Measurements from ENCODE around the gene ZNF365. TPM values are rescaled to one million over a fixed set of nuclear protein-coding genes. Genes with fewer than 3 reads are reported as not detected.
"Not testable (repeated sequence)": the region's sequence is repeated elsewhere in the genome, so short reads cannot be mapped to it uniquely, and the experiment has no call there.

ZNF365 gene
- total RNA-seq, 1 donor from 2014 or later = 8.9 TPM

DNA sequence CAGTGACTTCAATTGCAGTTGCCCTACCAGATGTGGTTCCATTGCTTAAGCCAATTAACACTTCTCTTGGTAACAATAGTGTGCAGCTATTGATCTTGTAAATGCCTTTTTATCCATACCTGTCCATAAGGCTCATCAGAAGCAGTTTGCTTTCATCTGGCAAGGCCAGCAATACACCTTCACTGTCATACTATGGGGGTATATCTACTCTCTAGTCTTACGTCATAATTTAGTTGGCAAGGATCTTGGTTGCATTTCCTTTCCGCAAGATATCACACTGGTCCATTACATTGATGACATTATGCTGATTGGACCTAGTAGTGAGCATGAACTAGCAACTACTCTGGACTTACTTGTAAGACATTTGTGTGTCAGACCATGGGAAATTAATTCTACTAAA is 17.7 kb upstream of the ZNF365 start:
- no peak overlapping the region for H3K27ac Mint-ChIP-seq (ENCODE audit: unreplicated experiment)
- Histone ChIP-seq H3K27me3 (ENCODE audit: insufficient read depth, low read length) (no peaks in the 10 kb centered on the region), H3K27ac (ENCODE audit: low read depth, low read length) (no peak overlapping the region), H4K20me1 (ENCODE audit: insufficient read depth, low read length) (no peaks in the 10 kb centered on the region), H3K4me3 (ENCODE audit: insufficient read depth, low read depth, low read length) (no peak overlapping the region), H3K4me1 (ENCODE audit: insufficient read depth, low read length) (no peaks in the 10 kb centered on the region), H2AFZ (ENCODE audit: low read depth, low read length) (no peak overlapping the region), H3K36me3 (ENCODE audit: insufficient read depth, low read length) (no peaks in the 10 kb centered on the region), H3K9me3 (ENCODE audit: insufficient read depth, low read depth, low read length) (no peaks in the 10 kb centered on the region), H3K9ac (ENCODE audit: low read length) (no peak overlapping the region), H3K4me2 (ENCODE audit: low read length) (no peak overlapping the region), H3K79me2 (ENCODE audit: insufficient read depth, low read length) (no peaks in the 10 kb centered on the region)
- no peak overlapping the region for H3K4me3 Mint-ChIP-seq (ENCODE audit: unreplicated experiment)
- TF ChIP-seq EZH2 (IDR thresholded peaks at IDR 0.05; ENCODE audit: insufficient read depth, low read length) = no peak
- TF ChIP-seq, protein P1, sequence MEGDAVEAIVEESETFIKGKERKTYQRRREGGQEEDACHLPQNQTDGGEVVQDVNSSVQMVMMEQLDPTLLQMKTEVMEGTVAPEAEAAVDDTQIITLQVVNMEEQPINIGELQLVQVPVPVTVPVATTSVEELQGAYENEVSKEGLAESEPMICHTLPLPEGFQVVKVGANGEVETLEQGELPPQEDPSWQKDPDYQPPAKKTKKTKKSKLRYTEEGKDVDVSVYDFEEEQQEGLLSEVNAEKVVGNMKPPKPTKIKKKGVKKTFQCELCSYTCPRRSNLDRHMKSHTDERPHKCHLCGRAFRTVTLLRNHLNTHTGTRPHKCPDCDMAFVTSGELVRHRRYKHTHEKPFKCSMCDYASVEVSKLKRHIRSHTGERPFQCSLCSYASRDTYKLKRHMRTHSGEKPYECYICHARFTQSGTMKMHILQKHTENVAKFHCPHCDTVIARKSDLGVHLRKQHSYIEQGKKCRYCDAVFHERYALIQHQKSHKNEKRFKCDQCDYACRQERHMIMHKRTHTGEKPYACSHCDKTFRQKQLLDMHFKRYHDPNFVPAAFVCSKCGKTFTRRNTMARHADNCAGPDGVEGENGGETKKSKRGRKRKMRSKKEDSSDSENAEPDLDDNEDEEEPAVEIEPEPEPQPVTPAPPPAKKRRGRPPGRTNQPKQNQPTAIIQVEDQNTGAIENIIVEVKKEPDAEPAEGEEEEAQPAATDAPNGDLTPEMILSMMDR (IDR thresholded peaks at IDR 0.05; ENCODE audit: insufficient read depth, low read depth, low read length) = no peak
- FAIRE-seq (no peak), DNase-seq (ENCODE audit: low read depth) (no peak)
- no peaks in the 10 kb centered on the region for H3K27me3 Mint-ChIP-seq (ENCODE audit: low read depth, unreplicated experiment)
- peaks cover 11% of the 10 kb centered on the region for H3K9me3 Mint-ChIP-seq (ENCODE audit: unreplicated experiment)
- H3K36me3 Mint-ChIP-seq (ENCODE audit: low read depth, unreplicated experiment) = peaks cover 3% of the 10 kb centered on the region
- H3K4me1 Mint-ChIP-seq (ENCODE audit: low read depth, unreplicated experiment) = peaks cover 4% of the 10 kb centered on the region

DNA sequence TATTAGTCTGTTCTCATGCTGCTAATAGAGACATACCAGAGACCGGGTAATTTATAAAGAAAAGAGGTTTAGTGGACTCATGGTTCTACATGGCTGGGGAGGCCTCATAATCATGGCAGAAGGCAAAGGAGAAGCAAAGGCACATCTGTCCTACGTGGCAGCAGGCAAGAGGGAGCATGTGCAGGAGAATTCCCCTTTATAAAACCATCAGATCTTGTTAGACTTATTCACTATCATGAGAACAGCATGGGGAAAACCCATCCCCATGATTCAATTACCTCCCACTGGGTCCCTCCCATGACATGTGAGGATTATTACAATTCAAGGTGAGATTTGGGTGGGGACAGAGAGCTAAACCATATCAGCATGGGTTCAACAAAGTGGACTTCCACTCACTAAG is 16.0 kb upstream of the ZNF365 start:
- H3K9ac ChIP-seq (ENCODE audit: low read length); H3K27me3 ChIP-seq (ENCODE audit: insufficient read depth, low read length); H3K36me3 Mint-ChIP-seq (ENCODE audit: low read depth, unreplicated experiment); H3K4me3 Mint-ChIP-seq (ENCODE audit: unreplicated experiment); H3K27ac Mint-ChIP-seq (ENCODE audit: unreplicated experiment); H3K27me3 Mint-ChIP-seq (ENCODE audit: low read depth, unreplicated experiment); FAIRE-seq; H3K9me3 ChIP-seq (ENCODE audit: insufficient read depth, low read depth, low read length); H2AFZ ChIP-seq (ENCODE audit: low read depth, low read length); H3K4me1 Mint-ChIP-seq (ENCODE audit: low read depth, unreplicated experiment); H4K20me1 ChIP-seq (ENCODE audit: insufficient read depth, low read length); DNase-seq (ENCODE audit: low read depth); H3K79me2 ChIP-seq (ENCODE audit: insufficient read depth, low read length); H3K27ac ChIP-seq (ENCODE audit: low read depth, low read length); H3K4me2 ChIP-seq (ENCODE audit: low read length); H3K4me1 ChIP-seq (ENCODE audit: insufficient read depth, low read length); H3K4me3 ChIP-seq (ENCODE audit: insufficient read depth, low read depth, low read length); H3K36me3 ChIP-seq (ENCODE audit: insufficient read depth, low read length): not testable (repeated sequence)
- peaks cover 11% of the 10 kb centered on the region for H3K9me3 Mint-ChIP-seq (ENCODE audit: unreplicated experiment)

DNA sequence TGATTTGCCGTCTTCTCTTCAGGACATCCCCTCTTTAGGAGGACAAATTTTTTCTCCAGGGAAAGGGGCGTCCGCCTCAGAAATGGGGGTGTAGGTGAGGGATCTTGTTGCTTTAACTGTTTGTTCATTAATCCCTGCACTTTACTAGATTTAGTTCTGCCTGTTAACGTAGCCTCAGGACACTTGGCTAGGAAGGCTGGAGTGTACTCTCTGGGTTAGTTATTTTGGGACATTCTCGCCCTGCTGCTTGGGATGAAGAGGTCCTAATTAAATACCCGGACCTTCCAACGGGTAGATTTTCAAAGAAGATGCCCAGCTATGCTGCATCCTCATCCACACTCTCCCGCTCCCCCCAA is 552 bp upstream of the ZNF365 start:
- H3K27me3 ChIP-seq (ENCODE audit: insufficient read depth, low read length) = no peaks in the 10 kb centered on the region
- peak overlapping the region; percentile 11 for H3K27ac ChIP-seq (ENCODE audit: low read depth, low read length)
- H3K9me3 ChIP-seq (ENCODE audit: insufficient read depth, low read depth, low read length) = no peaks in the 10 kb centered on the region
- peak overlapping the region; percentile 80 for H3K9ac ChIP-seq (ENCODE audit: low read length)
- H3K4me3 ChIP-seq (ENCODE audit: insufficient read depth, low read depth, low read length) = peak overlapping the region; percentile 62
- H3K4me1 Mint-ChIP-seq (ENCODE audit: low read depth, unreplicated experiment) = peaks cover 26% of the 10 kb centered on the region
- H3K27me3 Mint-ChIP-seq (ENCODE audit: low read depth, unreplicated experiment) = no peaks in the 10 kb centered on the region
- TF ChIP-seq EZH2 (IDR thresholded peaks at IDR 0.05; ENCODE audit: insufficient read depth, low read length) = no peak
- TF ChIP-seq, protein P1 (IDR thresholded peaks at IDR 0.05; ENCODE audit: insufficient read depth, low read depth, low read length) = no peak
- peak overlapping the region; percentile 87 for H3K4me2 ChIP-seq (ENCODE audit: low read length)
- peaks cover 1% of the 10 kb centered on the region for H3K36me3 Mint-ChIP-seq (ENCODE audit: low read depth, unreplicated experiment)
- H4K20me1 ChIP-seq (ENCODE audit: insufficient read depth, low read length) = no peaks in the 10 kb centered on the region
- H3K9me3 Mint-ChIP-seq (ENCODE audit: unreplicated experiment) = no peaks in the 10 kb centered on the region
- peaks cover 9% of the 10 kb centered on the region for H3K4me1 ChIP-seq (ENCODE audit: insufficient read depth, low read length)
- no peak for DNase-seq (ENCODE audit: low read depth)
- H3K36me3 ChIP-seq (ENCODE audit: insufficient read depth, low read length) = no peaks in the 10 kb centered on the region
- peak overlapping the region; percentile 58 for H3K27ac Mint-ChIP-seq (ENCODE audit: unreplicated experiment)
- peak overlapping the region; percentile 77 for H2AFZ ChIP-seq (ENCODE audit: low read depth, low read length)
- peaks cover 6% of the 10 kb centered on the region for H3K79me2 ChIP-seq (ENCODE audit: insufficient read depth, low read length)
- peak overlapping the region; percentile 90 for H3K4me3 Mint-ChIP-seq (ENCODE audit: unreplicated experiment)
- FAIRE-seq = no peak
